Panc1 (cell line): ENCODE measurements around the gene MAD1L1. TPM values are rescaled to one million over a fixed set of nuclear protein-coding genes. Genes with fewer than 3 reads are reported as not detected.

Experiments
- ATAC-seq: fragments of 200-7000 bp; cut with Tn5 transposase; 2 replicates; pipeline ENCODE4 v1.9.1; 2020; ENCODE audit warnings: mild to moderate bottlenecking, moderate library complexity
- BruUV-seq: library from RNA; stranded (reverse); fragments of 400-500 nt; replicated peaks from 2 replicates; lab custom pipeline; 2021; lab: Mats Ljungman, UMichigan
- CTCF ChIA-PET: fragments of 300-600 bp; sonication (Branson Sonifier 250); formaldehyde crosslinking; loops from one replicate; lab custom pipeline; 2022; ENCODE audit warnings: antibody characterized with exemption; lab: Charles Lee
- POLR2A ChIA-PET: fragments of 300-600 bp; sonication (Branson Sonifier 250); formaldehyde crosslinking; loops from one replicate; lab custom pipeline; 2022; ENCODE audit warnings: antibody characterized with exemption; lab: Charles Lee
- DNase-seq: peaks from one replicate; pipeline ENCODE4 v3.0.0-alpha.2; 2010; ENCODE audit warnings: low read depth, low spot score
- H3K27ac ChIP-seq: 2 replicates; pipeline ENCODE4 v1.5.1; 2011; ENCODE audit warnings: mild to moderate bottlenecking, low read length, inconsistent platforms
- H3K27me3 ChIP-seq: fragments of 200-500 bp; sonication (Bioruptor generic); 2 replicates; pipeline ENCODE4 v1.6.0; 2014; ENCODE audit warnings: low read length, inconsistent platforms; ENCODE audit not compliant: control insufficient read depth, insufficient read depth
- H3K36me3 ChIP-seq: fragments of 200-500 bp; sonication (Bioruptor generic); 2 replicates; pipeline ENCODE4 v1.5.1; 2014; ENCODE audit warnings: inconsistent platforms, mild to moderate bottlenecking, low read length, moderate library complexity; ENCODE audit not compliant: control insufficient read depth, insufficient read depth
- H3K4me1 ChIP-seq: 2 replicates; pipeline ENCODE4 v1.5.1; 2011; ENCODE audit warnings: inconsistent platforms, mild to moderate bottlenecking, low read length, moderate library complexity; ENCODE audit not compliant: control insufficient read depth, insufficient read depth
- H3K4me3 ChIP-seq, 2 experiments: 2 replicates each; pipeline ENCODE4 v1.5.1; 2011 to 2012; ENCODE audit warnings: low read depth in 2 of 2, low read length in 2 of 2, mild to moderate bottlenecking in 2 of 2, inconsistent platforms in 1 of 2, moderate library complexity in 1 of 2
- H3K9me3 ChIP-seq: fragments of 200-500 bp; sonication (Bioruptor generic); 2 replicates; pipeline ENCODE4 v1.5.1; 2014; ENCODE audit warnings: low read depth, mild to moderate bottlenecking, inconsistent platforms, low read length, moderate library complexity; ENCODE audit not compliant: control insufficient read depth, insufficient read depth
- CTCF ChIP-seq: fragments of 450-650 bp; IDR thresholded peaks from 2 replicates; pipeline ENCODE4 v1.5.1; 2017; ENCODE audit warnings: mild to moderate bottlenecking
- POLR2AphosphoS5 ChIP-seq: IDR thresholded peaks from 2 replicates; pipeline ENCODE4 v1.6.1; 2012; ENCODE audit warnings: mild to moderate bottlenecking, low read depth, low read length, moderate library complexity
- REST ChIP-seq, 2 experiments: IDR thresholded peaks; 2 replicates each; pipeline ENCODE4 v1.6.1; 2011 to 2012; ENCODE audit warnings: low read depth in 2 of 2, control low read depth in 1 of 2, low read length in 1 of 2, mild to moderate bottlenecking in 1 of 2, moderate library complexity in 1 of 2; ENCODE audit not compliant: insufficient read depth in 1 of 2
- SIN3A ChIP-seq: IDR thresholded peaks from 2 replicates; pipeline ENCODE4 v1.6.1; 2012; ENCODE audit warnings: low read depth, mild to moderate bottlenecking, low read length, moderate library complexity, borderline replicate concordance; ENCODE audit not compliant: insufficient read depth
- TCF7L2 ChIP-seq: IDR thresholded peaks from 2 replicates; pipeline ENCODE4 v1.6.1; 2011; ENCODE audit warnings: mild to moderate bottlenecking, low read depth, low read length, inconsistent platforms
- in situ Hi-C: cut with HindIII; loops from 2 replicates; pipeline ENCODE4 v1.10.0; 2016; ENCODE audit warnings: low sequenced_read_pairs, low pct_unique_long_range_greater_than_20kb
- intact Hi-C: fragments of 100-400 bp; cut with micrococcal nuclease; formaldehyde crosslinking; loops from one replicate; pipeline ENCODE4 v1.10.0; 2022; ENCODE audit not compliant: unreplicated experiment
- total RNA-seq: library from RNA; stranded (reverse); gene quantifications from one replicate; pipeline ENCODE4 v1.2.1, GENCODE V29; 2021; ENCODE audit not compliant: unreplicated experiment

The MAD1L1 gene
- total RNA-seq, 1 experiment from 2014 or later: 70.8 TPM

- H3K9me3 ChIP-seq: no peaks in the 10 kb centered on the region
- no peaks in the 10 kb centered on the region for H3K4me1 ChIP-seq
- H3K36me3 ChIP-seq: no peaks in the 10 kb centered on the region
- ChIA-PET POLR2A (no interaction called here), CTCF (no interaction called here)
- intact Hi-C loops (no loop called here), in situ Hi-C loops (no loop called here)
- ATAC-seq: no peak; the same call in 1 of the 2 replicates
- no TSS peak for BruUV-seq
- H3K27me3 ChIP-seq: no peaks in the 10 kb centered on the region
- TF ChIP-seq SIN3A (no peak), TCF7L2 (no peak)
- H3K27ac ChIP-seq: no peak overlapping the region
- no peak for DNase-seq
- no peak overlapping the region for H3K4me3 ChIP-seq
Observed at GRCh38 chr7:1936006-1936310, 296.8 kb downstream of the MAD1L1 start.

- BruUV-seq: no TSS peak
- H3K4me1 ChIP-seq: no peaks in the 10 kb centered on the region
- TF ChIP-seq TCF7L2 (no peak), CTCF (no peak), REST (IDR thresholded peaks at IDR 0.05; ENCODE audit: insufficient read depth in 1 of 2, low read depth in 2 of 2, low read length in 1 of 2) (no peak), SIN3A (no peak), POLR2AphosphoS5 (no peak)
- in situ Hi-C loops: no loop called here
- no peak for ATAC-seq
- no peaks in the 10 kb centered on the region for H3K27me3 ChIP-seq
- H3K27ac ChIP-seq: no peak overlapping the region
- no peak for DNase-seq
- POLR2A ChIA-PET: no interaction called here
- CTCF ChIA-PET: no interaction called here
- no peak overlapping the region for H3K4me3 ChIP-seq
- H3K36me3 ChIP-seq: no peaks in the 10 kb centered on the region
- intact Hi-C loops: no loop called here
- H3K9me3 ChIP-seq: no peaks in the 10 kb centered on the region
Observed at GRCh38 chr7:1935176-1936005, 297.4 kb downstream of the MAD1L1 start.

- ATAC-seq (no peak), DNase-seq (no peak)
- ChIA-PET POLR2A (no interaction called here), CTCF (no interaction called here)
- no peaks in the 10 kb centered on the region for H3K9me3 ChIP-seq
- H3K27ac ChIP-seq: no peak overlapping the region
- no peaks in the 10 kb centered on the region for H3K4me1 ChIP-seq
- H3K36me3 ChIP-seq: no peaks in the 10 kb centered on the region
- H3K4me3 ChIP-seq: no peak overlapping the region
- in situ Hi-C loops: no loop called here
- no peaks in the 10 kb centered on the region for H3K27me3 ChIP-seq
- BruUV-seq: no TSS peak
- no peak for TF ChIP-seq CTCF
- TF ChIP-seq SIN3A: no peak
- no peak for TF ChIP-seq TCF7L2
- TF ChIP-seq POLR2AphosphoS5: no peak
- TF ChIP-seq REST (IDR thresholded peaks at IDR 0.05; ENCODE audit: insufficient read depth in 1 of 2, low read depth in 2 of 2, low read length in 1 of 2): no peak
- intact Hi-C loops: no loop called here
Observed at GRCh38 chr7:1934756-1935155, 298.0 kb downstream of the MAD1L1 start.
